ENCODE data around the gene ALOX15.

GRCh38 chr17:4623249-4623648 lies 18.2 kb downstream of the ALOX15 start:
- TF ChIP-seq CTCF (IDR thresholded peaks at IDR 0.05; ENCODE audit: insufficient read depth, low read length, poor library complexity, severe bottlenecking) (no peak), EZH2phosphoT487 (conservative IDR thresholded peaks at IDR 0.05; ENCODE audit: low read length) (no peak)

All from SU-DHL-6 (cell line).